Endothelial cell of umbilical vein (primary cell): Measurements from ENCODE around the gene GBE1. TPM values are rescaled to one million over a fixed set of nuclear protein-coding genes. Genes with fewer than 3 reads are reported as not detected.

Experiments
- BruUV-seq: library from RNA; stranded (reverse); fragments of 400-500 nt; replicated peaks from 2 replicates; lab custom pipeline; 2021; lab: Mats Ljungman, UMichigan
- CTCF ChIA-PET: fragments of 300-600, 350-600 bp; sonication (Branson Sonifier 250); formaldehyde crosslinking; loops from one replicate; lab custom pipeline; 2021; ENCODE audit warnings: antibody characterized with exemption, inconsistent platforms; lab: Charles Lee
- POLR2A ChIA-PET: fragments of 300-600, 350-600 bp; sonication (Branson Sonifier 250); formaldehyde crosslinking; loops from one replicate; lab custom pipeline; 2021; ENCODE audit warnings: antibody characterized with exemption, inconsistent platforms; lab: Charles Lee
- DNase-seq: peaks from one replicate; pipeline ENCODE4 v3.0.0-alpha.2; 2011; ENCODE audit warnings: low read depth, low spot score
- FAIRE-seq: peaks from 2 replicates; lab custom pipeline; 2011; peaks lifted over from hg19 to GRCh38; lab: Jason Lieb, UNC
- H2AFZ ChIP-seq: 2 replicates; pipeline ENCODE4 v1.6.0; 2012; ENCODE audit warnings: low read depth, low read length, control low read depth, inconsistent platforms
- H3K27ac ChIP-seq: 2 replicates; pipeline ENCODE4 v1.5.1; 2011; ENCODE audit warnings: low read depth, mild to moderate bottlenecking, control low read depth, low read length, moderate library complexity; ENCODE audit not compliant: insufficient read depth
- H3K27me3 ChIP-seq, 2 experiments: 2 replicates each; pipeline versions ENCODE4 v1.6.0 to v1.6.1; 2011; ENCODE audit warnings: low read length in 2 of 2, mixed read lengths in 1 of 2; ENCODE audit not compliant: control insufficient read depth in 2 of 2, insufficient read depth in 2 of 2
- H3K36me3 ChIP-seq, 2 experiments: 2 replicates in 1 of 2; 3 replicates in 1 of 2; pipeline ENCODE4 v1.5.1; 2011; ENCODE audit warnings: low read length in 2 of 2, mild to moderate bottlenecking in 1 of 2, moderate library complexity in 1 of 2; ENCODE audit not compliant: control insufficient read depth in 2 of 2, insufficient read depth in 2 of 2; ENCODE audit errors: extremely low read depth in 1 of 2
- H3K4me1 ChIP-seq: 3 replicates; pipeline ENCODE4 v1.5.1; 2011; ENCODE audit warnings: mild to moderate bottlenecking, low read length; ENCODE audit not compliant: control insufficient read depth, insufficient read depth; ENCODE audit errors: extremely low read depth
- H3K4me2 ChIP-seq: 2 replicates; pipeline ENCODE4 v1.6.1; 2011; ENCODE audit warnings: low read length, control low read depth, mixed read lengths; ENCODE audit not compliant: insufficient read depth
- H3K4me3 ChIP-seq, 3 experiments: fragments of 200-600 bp in 1 of 3; sonication (generic), shearing (Covaris generic) in 1 of 3; replicated peaks in 1 of 3; 2 replicates each; pipeline ENCODE4 v1.5.1; 2011 to 2016; ENCODE audit warnings: control low read depth in 3 of 3, low read length in 3 of 3, mild to moderate bottlenecking in 2 of 3, inconsistent platforms in 1 of 3, low read depth in 1 of 3, moderate library complexity in 1 of 3; ENCODE audit not compliant: insufficient read depth in 1 of 3
- H3K79me2 ChIP-seq: 2 replicates; pipeline ENCODE4 v1.6.0; 2012; ENCODE audit warnings: low read length, inconsistent platforms; ENCODE audit not compliant: control insufficient read depth, insufficient read depth
- H3K9ac ChIP-seq: replicated peaks from 2 replicates; pipeline ENCODE3; 2011; ENCODE audit warnings: low read length, control low read depth; ENCODE audit not compliant: insufficient read depth; ENCODE audit errors: extremely low read depth
- H3K9me1 ChIP-seq: replicated peaks from 3 replicates; pipeline ENCODE4 v1.6.0; 2011; ENCODE audit warnings: mild to moderate bottlenecking, low read length; ENCODE audit not compliant: control insufficient read depth, insufficient read depth; ENCODE audit errors: extremely low read depth
- H3K9me3 ChIP-seq: replicated peaks from 2 replicates; pipeline ENCODE4 v1.5.1; 2012; ENCODE audit warnings: low read length, inconsistent platforms; ENCODE audit not compliant: control insufficient read depth, insufficient read depth
- H4K20me1 ChIP-seq: replicated peaks from 2 replicates; pipeline ENCODE3; 2011; ENCODE audit warnings: mild to moderate bottlenecking, low read length; ENCODE audit not compliant: control insufficient read depth, insufficient read depth; ENCODE audit errors: extremely low read depth
- CTCF ChIP-seq, 2 donors: IDR thresholded peaks; 1 replicate in 1 of 2; 2 replicates in 1 of 2; pipeline ENCODE4 v1.5.1; 2011; ENCODE audit warnings: low read length in 2 of 2, mild to moderate bottlenecking in 2 of 2, moderate library complexity in 2 of 2, control low read depth in 1 of 2, inconsistent platforms in 1 of 2, low read depth in 1 of 2; ENCODE audit not compliant: insufficient read depth in 1 of 2; ENCODE audit errors: extremely low read depth in 1 of 2
- EZH2 ChIP-seq: IDR thresholded peaks from 2 replicates; pipeline ENCODE4 v1.6.1; 2012; ENCODE audit warnings: borderline replicate concordance, low read depth, mild to moderate bottlenecking, moderate library complexity, low read length, inconsistent platforms; ENCODE audit not compliant: severe bottlenecking
- FOS ChIP-seq: IDR thresholded peaks from 2 replicates; pipeline ENCODE4 v1.6.1; 2011; ENCODE audit warnings: mild to moderate bottlenecking, low read length, moderate library complexity, borderline replicate concordance; ENCODE audit not compliant: insufficient read depth
- GATA2 ChIP-seq: IDR thresholded peaks from 2 replicates; pipeline ENCODE4 v1.7.0; 2011; ENCODE audit warnings: low read depth, mild to moderate bottlenecking, moderate library complexity, mixed read lengths, low read length; ENCODE audit not compliant: insufficient read length, insufficient read depth
- JUN ChIP-seq: IDR thresholded peaks from 2 replicates; pipeline ENCODE4 v1.6.1; 2011; ENCODE audit warnings: borderline replicate concordance, low read depth; ENCODE audit not compliant: insufficient read length, insufficient read depth
- MAX ChIP-seq: IDR thresholded peaks from 2 replicates; pipeline ENCODE4 v1.6.1; 2011; ENCODE audit not compliant: insufficient read depth, insufficient read length
- MYC ChIP-seq: IDR thresholded peaks from one replicate; pipeline ENCODE4 v1.6.1; 2011; ENCODE audit warnings: mild to moderate bottlenecking, low read depth, low read length
- POLR2A ChIP-seq: IDR thresholded peaks from 2 replicates; pipeline ENCODE4 v1.6.1; 2012; ENCODE audit warnings: low read depth, mild to moderate bottlenecking, control low read depth, low read length
- POLR2AphosphoS5 ChIP-seq: IDR thresholded peaks from 2 replicates; pipeline ENCODE4 v1.6.1; 2012; ENCODE audit warnings: low read depth, mild to moderate bottlenecking, control low read depth, low read length, moderate library complexity; ENCODE audit not compliant: insufficient read depth
- dilution Hi-C: fragments of 300-500 bp; cut with MboI; formaldehyde crosslinking; loops from one replicate; pipeline ENCODE4 v1.15.0; 2019; ENCODE audit warnings: low sequenced_read_pairs; ENCODE audit not compliant: extremely low pct_ligation_motif_present
- intact Hi-C: fragments of 100-400 bp; cut with micrococcal nuclease; formaldehyde crosslinking; loops from one replicate; pipeline ENCODE4 v1.10.0; 2022
- polyA plus RNA-seq, 4 experiments: library from polyadenylated mRNA; depleted of rRNA in 3 of 4; stranded (reverse) in 3 of 4; unstranded in 1 of 4; fragments of >200 nt; gene quantifications; 2 replicates each; pipeline versions ENCODE4 v1.2.1 to v1.2.3, GENCODE V29; 2011 to 2012; ENCODE audit warnings: missing spikeins in 1 of 4
- total RNA-seq: library from RNA; stranded (reverse); gene quantifications from 2 replicates; pipeline ENCODE4 v1.2.3, GENCODE V29; 2021

GBE1 gene
- total and polyA plus RNA-seq, 2 donors (not counting 3 experiments of a cell fraction or from before 2014, with no cell fraction given): 35.9 to 110 TPM

GRCh38 chr3:81632659-81633058, 128.8 kb downstream of the GBE1 start:
- Histone ChIP-seq H3K36me3 (no peaks in the 10 kb centered on the region), H3K27me3 (no peaks in the 10 kb centered on the region), H3K9me3 (no peaks in the 10 kb centered on the region), H3K27ac (no peak overlapping the region), H4K20me1 (no peaks in the 10 kb centered on the region), H3K4me2 (no peak overlapping the region), H3K4me1 (no peaks in the 10 kb centered on the region), H3K4me3 (no peak overlapping the region), H3K9me1 (no peaks in the 10 kb centered on the region), H3K79me2 (no peaks in the 10 kb centered on the region), H3K9ac (no peak overlapping the region), H2AFZ (no peak overlapping the region)
- intact Hi-C loops: no loop called here
- CTCF ChIA-PET: no interaction called here
- TF ChIP-seq FOS: no peak
- no peak for TF ChIP-seq EZH2
- TF ChIP-seq JUN: no peak
- TF ChIP-seq POLR2A: no peak
- TF ChIP-seq CTCF (IDR thresholded peaks at IDR 0.05; ENCODE audit: extremely low read depth in 1 of 2, insufficient read depth in 1 of 2, low read depth in 1 of 2, low read length in 2 of 2): no peak
- DNase-seq (no peak), FAIRE-seq (no peak)
- no TSS peak for BruUV-seq
- POLR2A ChIA-PET: no interaction called here
- dilution Hi-C loops: no loop called here

- no peaks in the 10 kb centered on the region for H3K27me3 ChIP-seq
- H3K4me3 ChIP-seq: no peak overlapping the region
- no peak overlapping the region for H3K9ac ChIP-seq
- H3K4me2 ChIP-seq: no peak overlapping the region
- dilution Hi-C loops: no loop called here
- H3K9me1 ChIP-seq: no peaks in the 10 kb centered on the region
- H4K20me1 ChIP-seq: no peaks in the 10 kb centered on the region
- DNase-seq (no peak), FAIRE-seq (no peak)
- no peaks in the 10 kb centered on the region for H3K79me2 ChIP-seq
- no TSS peak for BruUV-seq
- TF ChIP-seq GATA2: no peak
- no peak for TF ChIP-seq EZH2
- no peak for TF ChIP-seq MAX
- no peak for TF ChIP-seq MYC
- TF ChIP-seq CTCF (IDR thresholded peaks at IDR 0.05; ENCODE audit: extremely low read depth in 1 of 2, insufficient read depth in 1 of 2, low read depth in 1 of 2, low read length in 2 of 2): no peak
- TF ChIP-seq JUN: no peak
- no peak for TF ChIP-seq POLR2AphosphoS5
- TF ChIP-seq POLR2A: no peak
- TF ChIP-seq FOS: no peak
- no peaks in the 10 kb centered on the region for H3K9me3 ChIP-seq
- intact Hi-C loops: no loop called here
- ChIA-PET CTCF (no interaction called here), POLR2A (no interaction called here)
- H3K4me1 ChIP-seq: no peaks in the 10 kb centered on the region
- no peak overlapping the region for H2AFZ ChIP-seq
- no peaks in the 10 kb centered on the region for H3K36me3 ChIP-seq
- H3K27ac ChIP-seq: no peak overlapping the region
Measured at GRCh38 chr3:81624756-81625155, 136.7 kb downstream of the GBE1 start.
